Measurements from ENCODE around the gene GMNN.

GRCh38 chr6:24827162-24827561 lies 52.4 kb downstream of the GMNN start:
- TF ChIP-seq JUN (CRISPR knock-in tag; IDR thresholded peaks at IDR 0.05) (no peak), CTCF (IDR thresholded peaks at IDR 0.05) (no peak), NR1H2 (CRISPR knock-in tag; IDR thresholded peaks at IDR 0.05) (no peak)
